Measurements from ENCODE around the gene KRTAP29-1.

- no peak for TF ChIP-seq CTCF (conservative IDR thresholded peaks at IDR 0.05; ENCODE audit: low read depth in 2 of 2)
- no peak for TF ChIP-seq EZH2phosphoT487 (IDR thresholded peaks at IDR 0.05; ENCODE audit: unreplicated experiment)
- TF ChIP-seq EZH2 (IDR thresholded peaks at IDR 0.05; ENCODE audit: low read depth, unreplicated experiment): no peak
- TF ChIP-seq POLR2AphosphoS5 (IDR thresholded peaks at IDR 0.05; ENCODE audit: low read depth): no peak
- no peak for TF ChIP-seq ETS1 (IDR thresholded peaks at IDR 0.05)
- TF ChIP-seq ZNF331 (CRISPR knock-in tag; IDR thresholded peaks at IDR 0.05; ENCODE audit: low read depth): no peak
- no peak for TF ChIP-seq NANOG (IDR thresholded peaks at IDR 0.05; ENCODE audit: borderline replicate concordance)
- TF ChIP-seq, protein P1, sequence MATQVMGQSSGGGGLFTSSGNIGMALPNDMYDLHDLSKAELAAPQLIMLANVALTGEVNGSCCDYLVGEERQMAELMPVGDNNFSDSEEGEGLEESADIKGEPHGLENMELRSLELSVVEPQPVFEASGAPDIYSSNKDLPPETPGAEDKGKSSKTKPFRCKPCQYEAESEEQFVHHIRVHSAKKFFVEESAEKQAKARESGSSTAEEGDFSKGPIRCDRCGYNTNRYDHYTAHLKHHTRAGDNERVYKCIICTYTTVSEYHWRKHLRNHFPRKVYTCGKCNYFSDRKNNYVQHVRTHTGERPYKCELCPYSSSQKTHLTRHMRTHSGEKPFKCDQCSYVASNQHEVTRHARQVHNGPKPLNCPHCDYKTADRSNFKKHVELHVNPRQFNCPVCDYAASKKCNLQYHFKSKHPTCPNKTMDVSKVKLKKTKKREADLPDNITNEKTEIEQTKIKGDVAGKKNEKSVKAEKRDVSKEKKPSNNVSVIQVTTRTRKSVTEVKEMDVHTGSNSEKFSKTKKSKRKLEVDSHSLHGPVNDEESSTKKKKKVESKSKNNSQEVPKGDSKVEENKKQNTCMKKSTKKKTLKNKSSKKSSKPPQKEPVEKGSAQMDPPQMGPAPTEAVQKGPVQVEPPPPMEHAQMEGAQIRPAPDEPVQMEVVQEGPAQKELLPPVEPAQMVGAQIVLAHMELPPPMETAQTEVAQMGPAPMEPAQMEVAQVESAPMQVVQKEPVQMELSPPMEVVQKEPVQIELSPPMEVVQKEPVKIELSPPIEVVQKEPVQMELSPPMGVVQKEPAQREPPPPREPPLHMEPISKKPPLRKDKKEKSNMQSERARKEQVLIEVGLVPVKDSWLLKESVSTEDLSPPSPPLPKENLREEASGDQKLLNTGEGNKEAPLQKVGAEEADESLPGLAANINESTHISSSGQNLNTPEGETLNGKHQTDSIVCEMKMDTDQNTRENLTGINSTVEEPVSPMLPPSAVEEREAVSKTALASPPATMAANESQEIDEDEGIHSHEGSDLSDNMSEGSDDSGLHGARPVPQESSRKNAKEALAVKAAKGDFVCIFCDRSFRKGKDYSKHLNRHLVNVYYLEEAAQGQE (IDR thresholded peaks at IDR 0.05; ENCODE audit: unreplicated experiment): no peak
- TF ChIP-seq ZNF114 (CRISPR knock-in tag; IDR thresholded peaks at IDR 0.05): no peak
These were observed 48.5 kb upstream of the KRTAP29-1 start for GRCh38 chr17:41351177-41351576.
